Panc1 (cell line): ENCODE data around the gene SLC38A4. TPM values are rescaled to one million over a fixed set of nuclear protein-coding genes. Genes with fewer than 3 reads are reported as not detected.
"Not testable (repeated sequence)": the region's sequence is repeated elsewhere in the genome, so short reads cannot be mapped to it uniquely, and the experiment has no call there.

ENCODE experiments used
- ATAC-seq: fragments of 200-7000 bp; cut with Tn5 transposase; 2 replicates; pipeline ENCODE4 v1.9.1; 2020; ENCODE audit warnings: mild to moderate bottlenecking, moderate library complexity
- BruUV-seq: library from RNA; stranded (reverse); fragments of 400-500 nt; replicated peaks from 2 replicates; lab custom pipeline; 2021; lab: Mats Ljungman, UMichigan
- CTCF ChIA-PET: fragments of 300-600 bp; sonication (Branson Sonifier 250); formaldehyde crosslinking; loops from one replicate; lab custom pipeline; 2022; ENCODE audit warnings: antibody characterized with exemption; lab: Charles Lee
- POLR2A ChIA-PET: fragments of 300-600 bp; sonication (Branson Sonifier 250); formaldehyde crosslinking; loops from one replicate; lab custom pipeline; 2022; ENCODE audit warnings: antibody characterized with exemption; lab: Charles Lee
- DNase-seq: peaks from one replicate; pipeline ENCODE4 v3.0.0-alpha.2; 2010; ENCODE audit warnings: low read depth, low spot score
- H3K27ac ChIP-seq: 2 replicates; pipeline ENCODE4 v1.5.1; 2011; ENCODE audit warnings: mild to moderate bottlenecking, low read length, inconsistent platforms
- H3K27me3 ChIP-seq: fragments of 200-500 bp; sonication (Bioruptor generic); 2 replicates; pipeline ENCODE4 v1.6.0; 2014; ENCODE audit warnings: low read length, inconsistent platforms; ENCODE audit not compliant: control insufficient read depth, insufficient read depth
- H3K36me3 ChIP-seq: fragments of 200-500 bp; sonication (Bioruptor generic); 2 replicates; pipeline ENCODE4 v1.5.1; 2014; ENCODE audit warnings: inconsistent platforms, mild to moderate bottlenecking, low read length, moderate library complexity; ENCODE audit not compliant: control insufficient read depth, insufficient read depth
- H3K4me1 ChIP-seq: 2 replicates; pipeline ENCODE4 v1.5.1; 2011; ENCODE audit warnings: inconsistent platforms, mild to moderate bottlenecking, low read length, moderate library complexity; ENCODE audit not compliant: control insufficient read depth, insufficient read depth
- H3K4me3 ChIP-seq, 2 experiments: 2 replicates each; pipeline ENCODE4 v1.5.1; 2011 to 2012; ENCODE audit warnings: low read depth in 2 of 2, low read length in 2 of 2, mild to moderate bottlenecking in 2 of 2, inconsistent platforms in 1 of 2, moderate library complexity in 1 of 2
- H3K9me3 ChIP-seq: fragments of 200-500 bp; sonication (Bioruptor generic); 2 replicates; pipeline ENCODE4 v1.5.1; 2014; ENCODE audit warnings: low read depth, mild to moderate bottlenecking, inconsistent platforms, low read length, moderate library complexity; ENCODE audit not compliant: control insufficient read depth, insufficient read depth
- POLR2AphosphoS5 ChIP-seq: IDR thresholded peaks from 2 replicates; pipeline ENCODE4 v1.6.1; 2012; ENCODE audit warnings: mild to moderate bottlenecking, low read depth, low read length, moderate library complexity
- SIN3A ChIP-seq: IDR thresholded peaks from 2 replicates; pipeline ENCODE4 v1.6.1; 2012; ENCODE audit warnings: low read depth, mild to moderate bottlenecking, low read length, moderate library complexity, borderline replicate concordance; ENCODE audit not compliant: insufficient read depth
- TCF7L2 ChIP-seq: IDR thresholded peaks from 2 replicates; pipeline ENCODE4 v1.6.1; 2011; ENCODE audit warnings: mild to moderate bottlenecking, low read depth, low read length, inconsistent platforms
- in situ Hi-C: cut with HindIII; loops from 2 replicates; pipeline ENCODE4 v1.10.0; 2016; ENCODE audit warnings: low sequenced_read_pairs, low pct_unique_long_range_greater_than_20kb
- intact Hi-C: fragments of 100-400 bp; cut with micrococcal nuclease; formaldehyde crosslinking; loops from one replicate; pipeline ENCODE4 v1.10.0; 2022; ENCODE audit not compliant: unreplicated experiment
- total RNA-seq: library from RNA; stranded (reverse); gene quantifications from one replicate; pipeline ENCODE4 v1.2.1, GENCODE V29; 2021; ENCODE audit not compliant: unreplicated experiment
- TF ChIP-seq, protein P1 (sequence below): fragments of 450-650 bp; IDR thresholded peaks from 2 replicates; pipeline ENCODE4 v1.5.1; 2017; ENCODE audit warnings: mild to moderate bottlenecking
- TF ChIP-seq, protein P2 (sequence below), 2 experiments: IDR thresholded peaks; 2 replicates each; pipeline ENCODE4 v1.6.1; 2011 to 2012; ENCODE audit warnings: low read depth in 2 of 2, control low read depth in 1 of 2, low read length in 1 of 2, mild to moderate bottlenecking in 1 of 2, moderate library complexity in 1 of 2; ENCODE audit not compliant: insufficient read depth in 1 of 2

The SLC38A4 gene
- total RNA-seq, 1 experiment from 2014 or later = 2.5 TPM

- in situ Hi-C loops = no loop called here
- TF ChIP-seq SIN3A (no peak), TCF7L2 (no peak), POLR2AphosphoS5 (no peak)
- TF ChIP-seq, protein P1, sequence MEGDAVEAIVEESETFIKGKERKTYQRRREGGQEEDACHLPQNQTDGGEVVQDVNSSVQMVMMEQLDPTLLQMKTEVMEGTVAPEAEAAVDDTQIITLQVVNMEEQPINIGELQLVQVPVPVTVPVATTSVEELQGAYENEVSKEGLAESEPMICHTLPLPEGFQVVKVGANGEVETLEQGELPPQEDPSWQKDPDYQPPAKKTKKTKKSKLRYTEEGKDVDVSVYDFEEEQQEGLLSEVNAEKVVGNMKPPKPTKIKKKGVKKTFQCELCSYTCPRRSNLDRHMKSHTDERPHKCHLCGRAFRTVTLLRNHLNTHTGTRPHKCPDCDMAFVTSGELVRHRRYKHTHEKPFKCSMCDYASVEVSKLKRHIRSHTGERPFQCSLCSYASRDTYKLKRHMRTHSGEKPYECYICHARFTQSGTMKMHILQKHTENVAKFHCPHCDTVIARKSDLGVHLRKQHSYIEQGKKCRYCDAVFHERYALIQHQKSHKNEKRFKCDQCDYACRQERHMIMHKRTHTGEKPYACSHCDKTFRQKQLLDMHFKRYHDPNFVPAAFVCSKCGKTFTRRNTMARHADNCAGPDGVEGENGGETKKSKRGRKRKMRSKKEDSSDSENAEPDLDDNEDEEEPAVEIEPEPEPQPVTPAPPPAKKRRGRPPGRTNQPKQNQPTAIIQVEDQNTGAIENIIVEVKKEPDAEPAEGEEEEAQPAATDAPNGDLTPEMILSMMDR = no peak
- intact Hi-C loops = no loop called here
- Histone ChIP-seq H3K4me3 (no peak overlapping the region), H3K4me1 (no peaks in the 10 kb centered on the region), H3K9me3 (no peaks in the 10 kb centered on the region), H3K27me3 (no peaks in the 10 kb centered on the region), H3K27ac (no peak overlapping the region), H3K36me3 (no peaks in the 10 kb centered on the region)
- ChIA-PET CTCF (no interaction called here), POLR2A (no interaction called here)
- no peak for DNase-seq
- no peak for ATAC-seq
- BruUV-seq = no TSS peak
These were observed 81.5 kb downstream of the SLC38A4 start for GRCh38 chr12:46744283-46744682.

DNA sequence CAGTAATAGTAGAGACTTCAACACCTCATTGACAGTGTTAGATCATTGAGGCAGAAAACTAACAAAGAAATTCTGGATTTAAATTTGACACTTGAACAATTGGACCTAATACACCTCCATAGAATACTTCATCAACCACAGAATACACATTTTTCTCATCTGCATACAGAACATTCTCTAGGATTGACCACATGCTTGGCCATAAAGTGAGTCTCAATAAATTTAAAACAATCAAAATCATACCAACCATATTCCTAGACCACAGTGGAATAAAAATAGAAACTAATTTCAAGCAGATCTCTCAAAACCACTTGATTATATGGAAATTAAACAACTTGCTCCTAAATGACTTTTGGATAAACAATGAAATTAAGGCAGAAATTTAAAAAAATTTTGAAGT lies 82.3 kb downstream of the SLC38A4 start:
- ChIA-PET CTCF (no interaction called here), POLR2A (no interaction called here)
- Histone ChIP-seq H3K4me1 (no peaks in the 10 kb centered on the region), H3K9me3 (no peaks in the 10 kb centered on the region), H3K36me3 (no peaks in the 10 kb centered on the region), H3K27ac (no peak overlapping the region), H3K4me3 (no peak overlapping the region), H3K27me3 (no peaks in the 10 kb centered on the region)
- no TSS peak for BruUV-seq
- TF ChIP-seq TCF7L2 (no peak), SIN3A (no peak), POLR2AphosphoS5 (no peak)
- TF ChIP-seq, protein P1 = no peak
- TF ChIP-seq, protein P2, sequence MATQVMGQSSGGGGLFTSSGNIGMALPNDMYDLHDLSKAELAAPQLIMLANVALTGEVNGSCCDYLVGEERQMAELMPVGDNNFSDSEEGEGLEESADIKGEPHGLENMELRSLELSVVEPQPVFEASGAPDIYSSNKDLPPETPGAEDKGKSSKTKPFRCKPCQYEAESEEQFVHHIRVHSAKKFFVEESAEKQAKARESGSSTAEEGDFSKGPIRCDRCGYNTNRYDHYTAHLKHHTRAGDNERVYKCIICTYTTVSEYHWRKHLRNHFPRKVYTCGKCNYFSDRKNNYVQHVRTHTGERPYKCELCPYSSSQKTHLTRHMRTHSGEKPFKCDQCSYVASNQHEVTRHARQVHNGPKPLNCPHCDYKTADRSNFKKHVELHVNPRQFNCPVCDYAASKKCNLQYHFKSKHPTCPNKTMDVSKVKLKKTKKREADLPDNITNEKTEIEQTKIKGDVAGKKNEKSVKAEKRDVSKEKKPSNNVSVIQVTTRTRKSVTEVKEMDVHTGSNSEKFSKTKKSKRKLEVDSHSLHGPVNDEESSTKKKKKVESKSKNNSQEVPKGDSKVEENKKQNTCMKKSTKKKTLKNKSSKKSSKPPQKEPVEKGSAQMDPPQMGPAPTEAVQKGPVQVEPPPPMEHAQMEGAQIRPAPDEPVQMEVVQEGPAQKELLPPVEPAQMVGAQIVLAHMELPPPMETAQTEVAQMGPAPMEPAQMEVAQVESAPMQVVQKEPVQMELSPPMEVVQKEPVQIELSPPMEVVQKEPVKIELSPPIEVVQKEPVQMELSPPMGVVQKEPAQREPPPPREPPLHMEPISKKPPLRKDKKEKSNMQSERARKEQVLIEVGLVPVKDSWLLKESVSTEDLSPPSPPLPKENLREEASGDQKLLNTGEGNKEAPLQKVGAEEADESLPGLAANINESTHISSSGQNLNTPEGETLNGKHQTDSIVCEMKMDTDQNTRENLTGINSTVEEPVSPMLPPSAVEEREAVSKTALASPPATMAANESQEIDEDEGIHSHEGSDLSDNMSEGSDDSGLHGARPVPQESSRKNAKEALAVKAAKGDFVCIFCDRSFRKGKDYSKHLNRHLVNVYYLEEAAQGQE (IDR thresholded peaks at IDR 0.05; ENCODE audit: insufficient read depth in 1 of 2, low read depth in 2 of 2, low read length in 1 of 2) = no peak
- intact Hi-C loops (no loop called here), in situ Hi-C loops (no loop called here)
- DNase-seq = no peak
- no peak for ATAC-seq

GRCh38 chr12:46742271-46742670 lies 83.5 kb downstream of the SLC38A4 start:
- POLR2A ChIA-PET, BruUV-seq, H3K27ac ChIP-seq, ATAC-seq, CTCF ChIA-PET, in situ Hi-C loops, H3K27me3 ChIP-seq, H3K4me1 ChIP-seq, intact Hi-C loops, H3K4me3 ChIP-seq, DNase-seq, H3K9me3 ChIP-seq, H3K36me3 ChIP-seq: not testable (repeated sequence)
